Choroid plexus epithelial cell (primary cell): Measurements from ENCODE around the gene TMEM106B.
A peak's percentile ranks its signal among the peaks of the same experiment; 100 is the strongest.
"Not testable (repeated sequence)": the region's sequence is repeated elsewhere in the genome, so short reads cannot be mapped to it uniquely, and the experiment has no call there.

ENCODE experiments used
- DNase-seq: peaks from one replicate; pipeline ENCODE4 v3.0.0-alpha.2; 2010; ENCODE audit warnings: low read depth
- H3K4me3 ChIP-seq: 2 replicates; pipeline ENCODE4 v1.5.1; 2011; ENCODE audit warnings: low read depth, mild to moderate bottlenecking, control low read depth, low read length, moderate library complexity
- TF ChIP-seq, protein P1 (sequence below): conservative IDR thresholded peaks from 2 replicates; pipeline ENCODE4 v1.5.1; 2011; ENCODE audit warnings: low read depth, mild to moderate bottlenecking, control low read depth, inconsistent platforms, low read length, moderate library complexity

TMEM106B gene

GRCh38 chr7:12211054-12211710 lies at the start of gene TMEM106B:
TMEM106B (plus strand) TSS chr7:12211294; CDS start chr7:12214811, 3,517 bp downstream.
- peak within 1 kb of the TSS; percentile 90 for H3K4me3 ChIP-seq
- TF ChIP-seq, protein P1, sequence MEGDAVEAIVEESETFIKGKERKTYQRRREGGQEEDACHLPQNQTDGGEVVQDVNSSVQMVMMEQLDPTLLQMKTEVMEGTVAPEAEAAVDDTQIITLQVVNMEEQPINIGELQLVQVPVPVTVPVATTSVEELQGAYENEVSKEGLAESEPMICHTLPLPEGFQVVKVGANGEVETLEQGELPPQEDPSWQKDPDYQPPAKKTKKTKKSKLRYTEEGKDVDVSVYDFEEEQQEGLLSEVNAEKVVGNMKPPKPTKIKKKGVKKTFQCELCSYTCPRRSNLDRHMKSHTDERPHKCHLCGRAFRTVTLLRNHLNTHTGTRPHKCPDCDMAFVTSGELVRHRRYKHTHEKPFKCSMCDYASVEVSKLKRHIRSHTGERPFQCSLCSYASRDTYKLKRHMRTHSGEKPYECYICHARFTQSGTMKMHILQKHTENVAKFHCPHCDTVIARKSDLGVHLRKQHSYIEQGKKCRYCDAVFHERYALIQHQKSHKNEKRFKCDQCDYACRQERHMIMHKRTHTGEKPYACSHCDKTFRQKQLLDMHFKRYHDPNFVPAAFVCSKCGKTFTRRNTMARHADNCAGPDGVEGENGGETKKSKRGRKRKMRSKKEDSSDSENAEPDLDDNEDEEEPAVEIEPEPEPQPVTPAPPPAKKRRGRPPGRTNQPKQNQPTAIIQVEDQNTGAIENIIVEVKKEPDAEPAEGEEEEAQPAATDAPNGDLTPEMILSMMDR, result peak; percentile 16
- peak; percentile 95 for DNase-seq

DNA sequence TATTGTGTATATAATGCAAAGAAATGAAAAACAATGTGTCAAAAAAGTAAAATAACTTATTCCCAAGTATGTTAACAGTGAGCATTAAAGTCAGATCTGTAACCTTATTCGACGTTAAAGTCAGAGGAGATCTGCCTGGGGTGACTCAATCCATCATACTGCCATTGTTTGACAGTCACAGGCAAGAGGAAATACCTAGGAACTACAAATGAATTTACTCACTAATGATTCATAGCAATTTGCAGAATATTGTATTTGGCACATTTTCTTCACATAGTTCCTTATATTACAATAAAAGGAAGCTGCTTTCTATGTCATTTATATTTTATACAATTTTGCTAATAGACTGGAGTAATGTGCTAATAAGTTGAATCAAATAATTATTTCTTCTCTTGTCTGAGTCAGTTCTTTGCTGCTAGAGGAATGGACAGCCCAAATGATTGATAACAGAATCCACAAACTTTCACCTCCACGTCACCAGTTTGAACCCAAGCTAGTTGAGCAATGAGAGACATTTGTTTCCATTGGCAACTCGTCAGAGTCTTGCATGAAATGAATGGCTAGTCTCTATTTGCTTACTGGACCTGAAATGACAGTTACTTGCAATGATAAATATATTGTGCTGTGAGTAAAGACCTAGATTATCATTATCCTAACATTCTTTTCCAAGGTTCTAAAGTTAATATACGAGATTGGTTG lies 48.5 kb upstream of the TMEM106B start:
- TF ChIP-seq, protein P1, result no peak
- DNase-seq, result peak; percentile 52
- H3K4me3 ChIP-seq, result no peak overlapping the region

GRCh38 chr7:12168065-12168464 lies 43.0 kb upstream of the TMEM106B start:
- DNase-seq, H3K4me3 ChIP-seq: not testable (repeated sequence)

DNA sequence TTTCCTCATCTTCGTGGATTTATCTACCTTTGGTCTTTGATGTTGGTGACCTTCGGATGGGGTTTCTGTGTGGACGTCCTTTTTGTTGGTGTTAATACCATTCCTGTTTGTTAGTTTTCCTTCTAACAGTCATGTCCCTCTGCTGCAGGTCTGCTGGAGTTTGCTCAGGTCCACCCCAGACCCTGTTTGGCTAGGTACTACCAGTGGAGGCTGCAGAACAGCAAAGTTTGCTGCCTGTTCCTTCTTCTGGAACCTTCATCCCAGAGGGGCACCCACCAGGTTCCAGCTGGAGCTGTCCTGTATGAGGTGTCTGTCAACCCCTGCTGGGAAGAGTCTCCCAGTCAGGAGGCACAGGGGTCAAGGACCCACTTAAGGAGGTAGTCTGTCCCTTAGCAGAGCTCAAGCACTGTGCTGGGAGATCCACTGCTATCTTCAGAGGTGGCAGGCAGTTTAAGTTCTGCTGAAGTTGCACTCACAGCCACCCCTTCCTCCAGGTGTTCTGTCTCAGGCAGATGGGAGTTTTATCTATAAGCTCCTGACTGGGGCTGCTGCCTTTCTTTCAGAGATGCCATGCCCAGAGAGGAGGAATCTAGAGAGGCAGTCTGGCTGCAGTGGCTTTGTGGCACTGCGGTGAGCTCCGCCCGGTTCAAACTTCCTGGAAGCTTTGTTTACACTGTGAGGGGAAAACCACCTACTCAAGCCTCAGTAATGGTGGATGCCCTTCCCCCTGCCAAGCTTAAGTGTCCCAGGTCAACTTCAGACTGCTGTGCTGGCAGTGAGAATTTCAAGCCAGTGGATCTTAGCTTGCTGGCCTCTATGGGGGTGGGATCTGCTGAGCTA lies 40.9 kb upstream of the TMEM106B start:
- DNase-seq, H3K4me3 ChIP-seq: not testable (repeated sequence)

DNA sequence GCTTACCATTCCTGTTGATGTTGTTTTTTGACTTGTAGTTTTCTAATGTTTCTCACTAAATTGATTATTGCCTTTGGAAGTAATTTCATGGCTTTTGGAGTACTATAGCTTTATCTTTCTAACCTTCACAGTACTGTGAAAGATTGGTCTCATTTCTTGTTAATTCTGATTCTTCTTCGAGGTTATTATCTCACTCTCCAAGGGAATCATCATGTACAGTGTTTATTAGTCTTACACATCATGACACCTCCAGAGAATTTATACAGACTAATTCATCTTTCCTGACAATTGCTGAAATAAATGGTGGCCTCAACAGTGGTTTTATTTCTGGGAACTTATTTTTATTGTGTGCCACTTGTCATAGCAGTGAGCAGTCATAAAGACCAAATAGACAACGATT lies 37.4 kb upstream of the TMEM106B start:
- no peak overlapping the region for H3K4me3 ChIP-seq
- no peak for DNase-seq
- TF ChIP-seq, protein P1, result no peak

GRCh38 chr7:12174931-12175330 lies 36.2 kb upstream of the TMEM106B start:
- no peak overlapping the region for H3K4me3 ChIP-seq
- DNase-seq, result no peak
- TF ChIP-seq, protein P1, result no peak

- DNase-seq, result no peak
- H3K4me3 ChIP-seq, result no peak overlapping the region
- TF ChIP-seq, protein P1, result no peak
Measured at GRCh38 chr7:12178317-12178716, 32.8 kb upstream of the TMEM106B start.

DNA sequence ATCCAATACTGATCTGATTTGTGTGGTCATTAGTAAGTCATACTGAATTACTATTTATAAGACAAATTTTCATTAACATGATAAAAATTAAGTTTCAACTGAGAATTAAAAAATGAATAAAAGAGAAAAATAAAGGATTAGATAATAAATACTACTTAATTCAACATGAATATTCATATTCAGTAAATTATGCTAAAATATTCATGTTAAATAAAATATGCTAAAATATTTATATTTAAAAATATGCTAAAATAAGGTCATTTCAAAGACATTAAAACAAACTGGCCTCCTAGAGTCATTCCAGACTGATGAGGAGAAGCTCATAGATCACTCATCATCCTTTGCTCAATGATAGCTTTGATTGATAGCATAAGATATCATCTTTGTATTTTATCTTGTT lies 16.7 kb upstream of the TMEM106B start:
- TF ChIP-seq, protein P1, result no peak
- H3K4me3 ChIP-seq, result no peak overlapping the region
- no peak for DNase-seq
